GM18873 (cell line): Measurements from ENCODE around the gene TSPAN9.

Source experiments
- ATAC-seq: cut with Tn5 transposase; IDR thresholded peaks from one replicate; pipeline ENCODE4 v1.9.1; 2021; ENCODE audit warnings: mild to moderate bottlenecking, moderate library complexity, moderate number of reproducible peaks; ENCODE audit not compliant: unreplicated experiment, low FRiP score

The TSPAN9 gene

DNA sequence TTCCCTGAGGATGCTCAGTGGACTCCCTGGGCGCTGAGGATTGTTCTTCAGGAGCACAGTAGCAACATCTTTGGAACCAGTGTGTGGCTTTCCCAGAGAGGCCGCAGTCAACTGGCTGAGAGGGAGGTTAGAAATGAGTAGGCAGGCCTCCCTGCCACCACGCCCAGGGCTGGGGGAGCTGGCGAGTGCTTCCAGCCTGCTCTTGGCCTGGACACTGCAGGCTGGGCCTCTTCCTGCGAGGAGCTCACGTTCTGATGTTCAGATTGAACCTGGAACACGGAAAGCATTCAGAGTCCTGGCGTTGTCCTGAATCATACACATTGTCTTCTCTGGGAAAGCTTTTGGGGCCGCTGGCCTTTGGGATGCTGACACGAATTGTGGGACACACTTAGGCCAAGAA lies 15.6 kb downstream of the TSPAN9 start:
- no peak for ATAC-seq

DNA sequence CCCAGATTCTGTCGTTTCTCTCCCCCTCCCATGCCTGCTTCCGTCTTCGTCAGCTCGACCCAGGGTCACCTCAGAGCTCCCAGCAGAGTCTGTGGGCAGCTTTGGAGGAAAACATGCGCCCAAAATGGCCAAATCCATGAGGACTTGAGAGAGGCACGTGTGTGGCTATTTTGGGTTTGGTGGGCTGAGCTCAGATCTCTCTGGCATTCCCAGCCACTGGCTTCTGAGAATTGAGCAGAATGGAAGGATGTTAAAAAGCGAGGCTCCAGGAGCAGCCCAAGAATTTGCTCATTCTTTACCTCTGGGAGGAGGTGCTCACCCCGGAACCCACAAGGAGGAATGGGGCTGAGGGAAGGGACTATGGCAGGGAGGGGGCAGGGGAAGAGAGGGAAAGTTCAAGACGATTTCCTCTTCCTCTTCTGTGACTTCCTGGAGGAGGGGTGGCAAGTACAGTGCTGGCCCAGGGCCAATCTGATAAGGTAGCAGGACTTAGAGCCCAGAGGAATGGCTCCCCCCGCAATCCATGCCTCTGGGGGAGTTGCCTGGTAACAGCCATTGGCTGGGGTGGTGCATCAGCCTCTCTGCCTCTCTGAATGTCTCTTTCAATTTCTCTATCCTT lies 20.1 kb downstream of the TSPAN9 start:
- no peak for ATAC-seq

- no peak for ATAC-seq
These were observed 20.7 kb downstream of the TSPAN9 start for GRCh38 chr12:3097836-3098235.

DNA sequence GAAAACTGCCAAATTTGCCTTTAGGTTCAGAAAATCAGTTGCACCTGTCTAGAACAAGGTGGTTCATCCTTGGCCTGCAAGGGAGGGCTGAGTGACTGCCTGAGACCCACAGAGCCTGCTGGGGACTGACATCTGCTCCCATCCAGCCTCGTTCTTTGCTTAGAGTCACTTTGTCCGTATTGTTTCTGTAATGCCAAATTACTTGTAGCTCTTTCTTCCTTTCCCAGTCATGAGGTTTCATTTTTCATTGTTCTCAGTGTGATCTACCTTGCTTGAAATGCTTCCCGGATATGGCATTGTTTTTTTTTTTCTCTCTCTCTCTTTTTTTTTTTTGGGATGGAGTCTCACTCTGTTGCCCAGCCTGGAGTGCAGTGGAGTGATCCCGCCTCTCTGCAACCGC lies 21.3 kb downstream of the TSPAN9 start:
- no peak for ATAC-seq

DNA sequence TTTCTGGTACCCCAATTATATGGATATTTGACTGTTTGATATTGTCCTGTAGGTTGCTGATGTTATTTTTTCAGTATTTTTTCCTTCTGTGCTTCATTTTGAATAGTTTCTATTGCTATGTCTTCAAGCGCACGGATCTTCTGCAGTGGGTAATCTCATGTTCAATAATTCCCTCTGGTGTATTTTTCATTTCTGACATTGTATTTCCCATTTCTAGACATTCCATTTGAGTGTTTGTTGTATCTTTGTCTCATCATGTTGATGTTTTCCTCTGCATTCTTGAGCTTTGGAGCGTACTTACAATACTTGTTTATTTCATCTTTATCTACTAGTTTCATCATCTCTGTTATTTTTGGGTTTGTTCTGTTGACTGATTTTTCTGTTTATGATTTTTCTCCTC lies 22.0 kb downstream of the TSPAN9 start:
- ATAC-seq, result no peak

GRCh38 chr12:3101309-3102024 lies 24.3 kb downstream of the TSPAN9 start:
- no peak for ATAC-seq

- no peak for ATAC-seq
These were observed 25.7 kb downstream of the TSPAN9 start for GRCh38 chr12:3102771-3103410.

- no peak for ATAC-seq
These were observed 26.6 kb downstream of the TSPAN9 start for GRCh38 chr12:3103806-3104205.

DNA sequence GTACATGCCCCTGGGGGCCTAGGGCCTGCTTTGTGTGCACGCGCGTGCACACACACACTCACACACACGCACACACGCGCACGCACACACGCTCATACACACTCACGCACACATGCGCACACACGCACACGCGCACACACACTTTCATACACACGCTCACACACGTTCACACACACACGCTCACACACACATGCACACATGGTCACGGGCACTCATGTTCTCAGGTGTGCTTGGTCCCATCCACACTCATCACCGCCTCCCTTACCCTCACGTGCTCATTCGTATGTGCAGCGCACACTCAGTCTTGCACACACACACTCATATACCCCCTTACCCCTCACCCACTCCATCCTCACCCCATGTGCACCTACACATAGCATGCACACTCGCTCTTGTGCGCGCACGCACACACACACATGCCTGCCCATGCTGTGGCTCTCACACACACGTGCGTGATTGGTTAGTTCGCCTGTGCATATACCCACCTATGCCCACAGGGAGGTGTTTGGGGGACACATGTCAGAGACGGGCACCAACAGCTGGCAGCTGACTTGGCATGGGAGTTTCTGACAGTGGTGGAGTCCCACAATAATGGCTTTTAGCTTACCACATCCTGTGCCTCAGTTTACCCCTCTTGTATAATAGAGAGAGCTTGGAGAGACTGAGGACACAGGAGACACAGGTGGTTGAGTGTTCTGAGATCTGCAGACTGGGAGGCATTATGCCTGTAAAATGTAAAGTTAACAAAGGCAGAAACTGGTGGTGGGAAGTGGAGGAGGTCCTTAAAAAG lies 28.7 kb downstream of the TSPAN9 start:
- ATAC-seq, result no peak

DNA sequence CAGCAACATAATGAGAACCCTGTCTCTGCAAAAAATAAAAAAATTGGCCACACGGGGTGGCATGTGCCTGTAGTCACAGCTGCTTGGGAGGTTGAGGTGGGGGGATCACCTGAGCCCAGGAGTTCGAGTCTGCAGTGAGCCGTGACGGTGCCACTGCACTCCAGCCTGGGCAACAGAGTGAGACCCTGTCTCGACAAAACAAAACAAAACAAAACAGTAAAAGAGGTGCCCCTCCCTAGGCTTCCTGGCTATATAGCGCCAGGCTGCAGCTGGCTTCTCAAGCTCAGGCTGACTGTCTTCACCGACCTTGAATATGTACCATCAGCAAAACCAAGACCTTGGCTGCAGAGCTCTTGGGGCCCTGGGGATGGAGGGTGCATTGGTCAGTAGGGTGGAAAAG lies 29.4 kb downstream of the TSPAN9 start:
- no peak for ATAC-seq

DNA sequence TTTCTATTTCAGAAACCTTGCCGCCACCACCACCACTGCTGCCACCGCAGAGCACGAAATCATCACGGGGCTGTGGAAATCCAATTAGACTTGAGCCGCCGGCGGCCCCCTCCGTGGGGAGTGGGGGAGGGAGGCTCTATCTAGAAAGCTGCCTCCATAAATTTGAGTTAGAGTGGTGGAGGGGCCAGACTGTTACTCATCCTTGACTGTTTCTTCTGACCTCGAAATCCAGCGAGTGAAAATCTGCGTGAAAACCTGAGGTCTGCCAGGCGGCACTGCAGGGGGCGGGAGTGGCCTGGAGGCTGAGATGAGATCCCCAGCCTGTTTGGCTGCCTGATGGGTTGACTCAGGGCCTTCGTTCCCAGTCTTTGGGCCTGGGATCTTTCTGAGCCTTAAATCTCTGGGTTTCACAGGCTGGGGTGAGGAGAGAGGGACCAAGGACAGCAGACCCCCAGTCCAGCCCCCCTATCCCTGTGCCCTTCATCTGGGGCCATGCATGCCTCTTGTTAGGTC lies 29.9 kb downstream of the TSPAN9 start:
- no peak for ATAC-seq

- ATAC-seq, result no peak
These were observed 30.8 kb downstream of the TSPAN9 start for GRCh38 chr12:3107954-3108353.

GRCh38 chr12:3110578-3110977 lies 33.4 kb downstream of the TSPAN9 start:
- no peak for ATAC-seq

DNA sequence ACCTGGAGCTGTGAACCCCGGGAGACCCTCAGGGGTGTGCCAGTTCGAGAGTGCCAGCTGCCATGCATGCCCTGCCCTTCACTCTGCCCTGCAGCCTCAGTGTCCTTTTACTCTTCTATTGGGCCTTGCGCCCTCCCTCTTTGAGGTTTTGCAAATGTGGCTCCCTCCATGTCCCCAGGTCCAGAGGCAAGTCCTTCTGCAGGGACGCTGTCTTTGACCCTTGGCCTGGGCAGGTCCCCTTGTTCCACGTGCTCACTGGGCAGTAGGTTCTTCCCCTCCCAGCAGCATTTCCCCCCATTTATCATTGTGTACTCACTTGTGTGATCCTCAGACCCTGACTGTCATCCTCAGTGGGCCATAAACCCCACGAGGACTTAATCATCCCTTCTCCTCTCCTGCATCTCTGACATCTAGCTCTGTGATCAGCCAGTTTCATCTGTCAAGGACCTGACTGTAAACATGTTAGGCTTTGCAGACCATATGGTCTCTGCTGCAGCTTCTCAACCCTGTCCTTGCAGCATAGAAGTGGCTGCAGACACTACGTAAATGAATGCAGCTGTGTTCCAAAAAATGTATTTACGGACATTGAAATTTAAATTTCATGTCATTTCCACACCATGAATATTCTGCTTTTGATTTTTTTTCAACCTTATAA lies 36.6 kb downstream of the TSPAN9 start:
- no peak for ATAC-seq

GRCh38 chr12:3114671-3115070 lies 37.5 kb downstream of the TSPAN9 start:
- ATAC-seq, result no peak

- ATAC-seq, result no peak
These were observed 37.9 kb downstream of the TSPAN9 start for GRCh38 chr12:3115078-3115477.

DNA sequence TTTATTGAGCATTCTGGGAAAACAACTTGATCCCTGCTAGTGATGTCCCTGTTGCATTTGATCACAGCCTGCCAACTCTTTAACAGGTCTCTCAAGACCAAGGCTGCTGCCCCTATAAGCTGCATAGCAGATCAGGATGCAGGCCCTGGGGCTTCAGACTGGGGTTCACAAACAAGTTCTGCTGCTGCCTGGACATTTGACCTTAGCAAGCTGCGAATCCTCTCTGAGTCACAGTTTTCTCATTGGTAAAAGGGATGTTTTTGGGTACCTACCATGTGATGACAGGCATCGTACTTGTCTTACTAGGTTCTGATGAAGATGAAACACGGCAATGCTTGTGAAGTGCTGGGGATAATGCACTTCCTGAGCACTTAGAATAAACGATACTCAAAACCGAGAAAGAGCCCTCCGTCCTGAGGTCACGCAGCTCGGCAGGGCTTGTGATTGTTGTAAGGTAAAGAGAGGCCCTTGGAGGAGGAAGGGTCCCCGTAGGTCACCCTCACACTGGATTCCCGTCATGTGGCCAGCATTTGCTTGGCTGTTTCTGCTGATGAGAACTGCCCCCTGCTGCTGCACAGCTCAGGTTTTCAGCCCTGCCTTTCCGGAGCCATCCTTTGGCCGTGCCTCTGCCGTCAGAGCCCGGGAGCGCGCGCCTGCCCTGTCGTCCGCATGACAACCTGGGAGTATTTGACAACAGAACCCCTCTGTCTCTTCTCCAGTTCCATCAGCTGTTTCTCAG lies 39.1 kb downstream of the TSPAN9 start:
- no peak for ATAC-seq

GRCh38 chr12:3117144-3117581 lies 40.0 kb downstream of the TSPAN9 start:
- no peak for ATAC-seq

DNA sequence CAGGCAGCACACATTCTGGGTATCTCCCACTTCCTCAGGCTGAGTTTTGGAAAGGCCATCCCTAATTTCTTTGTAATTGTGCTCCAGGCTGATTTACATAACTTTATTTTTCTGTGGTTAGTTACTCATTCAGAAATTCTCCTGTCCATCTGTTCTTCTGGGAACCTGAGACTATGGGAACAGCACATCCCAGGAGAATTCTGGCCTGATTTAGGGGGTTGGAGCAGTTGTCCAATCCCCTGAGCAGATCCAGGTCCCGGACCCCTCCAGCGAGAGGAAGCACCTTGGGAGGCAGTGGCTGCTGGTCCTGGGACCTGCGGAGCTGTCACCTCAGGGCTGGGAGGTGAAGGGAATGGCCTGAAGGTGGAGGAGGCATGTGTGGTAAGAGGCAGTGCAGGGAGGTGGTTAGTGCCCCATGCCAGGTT lies 40.4 kb downstream of the TSPAN9 start:
- ATAC-seq, result no peak
